HL-60 (cell line): Measurements from ENCODE around the gene CADM4.

Experiments used
- DNase-seq, 2 experiments: peaks; one replicate each; pipeline ENCODE4 v3.0.0-alpha.2; 2010 to 2020; ENCODE audit warnings: low read depth in 1 of 2, low spot score in 1 of 2
- H3K27ac ChIP-seq: fragments of 250-450 bp; sonication (Bioruptor Pico); replicated peaks from 2 replicates; pipeline ENCODE4 v1.5.1; 2020; ENCODE audit warnings: mild to moderate bottlenecking, moderate library complexity
- H3K27me3 ChIP-seq: fragments of 250-450 bp; sonication (Bioruptor Pico); 2 replicates; pipeline ENCODE4 v1.5.1; 2021; ENCODE audit warnings: mild to moderate bottlenecking, moderate library complexity; ENCODE audit not compliant: insufficient read depth, poor library complexity, severe bottlenecking
- H3K4me3 ChIP-seq: replicated peaks from 2 replicates; pipeline ENCODE4 v1.5.1; 2011; ENCODE audit warnings: mild to moderate bottlenecking, control low read depth, low read length; ENCODE audit not compliant: insufficient read depth
- GABPA ChIP-seq: IDR thresholded peaks from 2 replicates; pipeline ENCODE4 v1.6.1; 2012; ENCODE audit warnings: low read depth
- POLR2AphosphoS5 ChIP-seq: IDR thresholded peaks from 2 replicates; pipeline ENCODE4 v1.6.1; 2012; ENCODE audit warnings: low read depth
- SPI1 ChIP-seq: IDR thresholded peaks from 2 replicates; pipeline ENCODE4 v1.6.1; 2012; ENCODE audit warnings: low read depth, mild to moderate bottlenecking, borderline replicate concordance
- TF ChIP-seq, protein P1 (sequence below): IDR thresholded peaks from one replicate; pipeline ENCODE4 v1.5.1; 2011; ENCODE audit warnings: low read length, control low read depth, inconsistent platforms; ENCODE audit not compliant: insufficient read depth
- TF ChIP-seq, protein P2 (sequence below): IDR thresholded peaks from 2 replicates; pipeline ENCODE4 v1.6.1; 2012; ENCODE audit warnings: low read depth; ENCODE audit not compliant: insufficient replicate concordance

Gene CADM4

DNA sequence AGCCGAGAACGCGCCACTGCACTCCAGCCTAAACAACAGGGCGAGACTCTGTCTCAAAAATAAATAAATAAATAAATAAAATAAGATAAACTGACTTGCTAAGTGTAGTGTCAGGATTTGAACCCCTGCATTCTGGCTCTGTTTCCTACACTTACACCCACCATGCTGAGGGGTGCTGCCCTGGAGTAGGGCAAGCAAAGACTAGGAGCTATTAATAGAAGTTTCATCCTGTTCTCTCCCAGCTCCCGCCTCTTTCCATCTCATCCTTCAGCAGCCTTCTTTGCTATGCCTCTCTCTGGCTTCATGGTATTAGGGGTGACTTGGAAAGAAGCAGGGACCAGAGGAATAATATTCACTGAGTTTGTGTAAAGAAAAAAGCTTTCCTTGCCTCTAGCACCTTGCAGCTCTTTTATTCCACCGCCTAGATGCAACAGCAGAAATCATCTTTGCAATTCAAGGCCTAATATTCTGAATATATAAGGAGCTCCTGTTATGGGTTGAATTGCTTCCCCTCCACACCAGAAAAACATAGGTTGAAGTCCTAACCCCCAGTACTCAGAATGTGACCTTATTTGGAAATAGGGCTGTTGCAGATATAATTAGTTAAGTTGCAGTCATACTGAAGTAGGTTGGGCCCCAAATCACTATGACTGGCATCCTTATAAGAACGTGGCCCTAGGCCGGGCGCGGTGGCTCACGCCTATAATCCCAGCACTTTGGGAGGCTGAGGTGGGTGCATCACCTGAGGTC, 39.0 kb upstream of the CADM4 start:
- H3K4me3 ChIP-seq = no peak overlapping the region
- TF ChIP-seq POLR2AphosphoS5 = no peak
- TF ChIP-seq, protein P1, sequence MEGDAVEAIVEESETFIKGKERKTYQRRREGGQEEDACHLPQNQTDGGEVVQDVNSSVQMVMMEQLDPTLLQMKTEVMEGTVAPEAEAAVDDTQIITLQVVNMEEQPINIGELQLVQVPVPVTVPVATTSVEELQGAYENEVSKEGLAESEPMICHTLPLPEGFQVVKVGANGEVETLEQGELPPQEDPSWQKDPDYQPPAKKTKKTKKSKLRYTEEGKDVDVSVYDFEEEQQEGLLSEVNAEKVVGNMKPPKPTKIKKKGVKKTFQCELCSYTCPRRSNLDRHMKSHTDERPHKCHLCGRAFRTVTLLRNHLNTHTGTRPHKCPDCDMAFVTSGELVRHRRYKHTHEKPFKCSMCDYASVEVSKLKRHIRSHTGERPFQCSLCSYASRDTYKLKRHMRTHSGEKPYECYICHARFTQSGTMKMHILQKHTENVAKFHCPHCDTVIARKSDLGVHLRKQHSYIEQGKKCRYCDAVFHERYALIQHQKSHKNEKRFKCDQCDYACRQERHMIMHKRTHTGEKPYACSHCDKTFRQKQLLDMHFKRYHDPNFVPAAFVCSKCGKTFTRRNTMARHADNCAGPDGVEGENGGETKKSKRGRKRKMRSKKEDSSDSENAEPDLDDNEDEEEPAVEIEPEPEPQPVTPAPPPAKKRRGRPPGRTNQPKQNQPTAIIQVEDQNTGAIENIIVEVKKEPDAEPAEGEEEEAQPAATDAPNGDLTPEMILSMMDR = no peak
- no peak for TF ChIP-seq SPI1
- TF ChIP-seq, protein P2, sequence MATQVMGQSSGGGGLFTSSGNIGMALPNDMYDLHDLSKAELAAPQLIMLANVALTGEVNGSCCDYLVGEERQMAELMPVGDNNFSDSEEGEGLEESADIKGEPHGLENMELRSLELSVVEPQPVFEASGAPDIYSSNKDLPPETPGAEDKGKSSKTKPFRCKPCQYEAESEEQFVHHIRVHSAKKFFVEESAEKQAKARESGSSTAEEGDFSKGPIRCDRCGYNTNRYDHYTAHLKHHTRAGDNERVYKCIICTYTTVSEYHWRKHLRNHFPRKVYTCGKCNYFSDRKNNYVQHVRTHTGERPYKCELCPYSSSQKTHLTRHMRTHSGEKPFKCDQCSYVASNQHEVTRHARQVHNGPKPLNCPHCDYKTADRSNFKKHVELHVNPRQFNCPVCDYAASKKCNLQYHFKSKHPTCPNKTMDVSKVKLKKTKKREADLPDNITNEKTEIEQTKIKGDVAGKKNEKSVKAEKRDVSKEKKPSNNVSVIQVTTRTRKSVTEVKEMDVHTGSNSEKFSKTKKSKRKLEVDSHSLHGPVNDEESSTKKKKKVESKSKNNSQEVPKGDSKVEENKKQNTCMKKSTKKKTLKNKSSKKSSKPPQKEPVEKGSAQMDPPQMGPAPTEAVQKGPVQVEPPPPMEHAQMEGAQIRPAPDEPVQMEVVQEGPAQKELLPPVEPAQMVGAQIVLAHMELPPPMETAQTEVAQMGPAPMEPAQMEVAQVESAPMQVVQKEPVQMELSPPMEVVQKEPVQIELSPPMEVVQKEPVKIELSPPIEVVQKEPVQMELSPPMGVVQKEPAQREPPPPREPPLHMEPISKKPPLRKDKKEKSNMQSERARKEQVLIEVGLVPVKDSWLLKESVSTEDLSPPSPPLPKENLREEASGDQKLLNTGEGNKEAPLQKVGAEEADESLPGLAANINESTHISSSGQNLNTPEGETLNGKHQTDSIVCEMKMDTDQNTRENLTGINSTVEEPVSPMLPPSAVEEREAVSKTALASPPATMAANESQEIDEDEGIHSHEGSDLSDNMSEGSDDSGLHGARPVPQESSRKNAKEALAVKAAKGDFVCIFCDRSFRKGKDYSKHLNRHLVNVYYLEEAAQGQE = no peak
- no peak for TF ChIP-seq GABPA
- H3K27ac ChIP-seq = peak overlapping the region; percentile 10; the same call in 1 of the 2 replicates
- no peaks in the 10 kb centered on the region for H3K27me3 ChIP-seq
- no peak for DNase-seq

DNA sequence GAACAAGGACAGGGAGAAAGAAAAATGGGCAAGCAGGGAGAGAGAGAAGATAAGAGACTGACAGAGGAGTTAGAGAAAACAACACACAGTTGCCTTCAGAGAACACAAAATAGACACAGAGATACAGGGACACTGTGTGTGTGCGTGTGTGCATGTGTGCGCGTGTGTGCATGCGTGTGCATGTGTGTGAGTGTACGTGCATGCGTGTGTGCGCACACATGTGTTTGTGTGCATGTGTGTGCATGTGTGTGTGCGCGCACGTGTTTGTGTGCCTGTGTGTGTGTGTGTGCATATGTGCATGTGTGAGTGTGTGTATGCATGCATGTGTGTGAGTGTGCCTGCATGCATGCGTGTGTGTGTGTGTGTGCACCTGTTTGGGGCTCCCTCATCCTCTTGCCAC, 36.3 kb upstream of the CADM4 start:
- Histone ChIP-seq H3K27ac (peak overlapping the region; percentile 88), H3K27me3 (no peaks in the 10 kb centered on the region), H3K4me3 (no peak overlapping the region)
- TF ChIP-seq, protein P1 = no peak
- TF ChIP-seq GABPA (no peak), SPI1 (no peak), POLR2AphosphoS5 (no peak)
- TF ChIP-seq, protein P2 = no peak
- no peak for DNase-seq

DNA sequence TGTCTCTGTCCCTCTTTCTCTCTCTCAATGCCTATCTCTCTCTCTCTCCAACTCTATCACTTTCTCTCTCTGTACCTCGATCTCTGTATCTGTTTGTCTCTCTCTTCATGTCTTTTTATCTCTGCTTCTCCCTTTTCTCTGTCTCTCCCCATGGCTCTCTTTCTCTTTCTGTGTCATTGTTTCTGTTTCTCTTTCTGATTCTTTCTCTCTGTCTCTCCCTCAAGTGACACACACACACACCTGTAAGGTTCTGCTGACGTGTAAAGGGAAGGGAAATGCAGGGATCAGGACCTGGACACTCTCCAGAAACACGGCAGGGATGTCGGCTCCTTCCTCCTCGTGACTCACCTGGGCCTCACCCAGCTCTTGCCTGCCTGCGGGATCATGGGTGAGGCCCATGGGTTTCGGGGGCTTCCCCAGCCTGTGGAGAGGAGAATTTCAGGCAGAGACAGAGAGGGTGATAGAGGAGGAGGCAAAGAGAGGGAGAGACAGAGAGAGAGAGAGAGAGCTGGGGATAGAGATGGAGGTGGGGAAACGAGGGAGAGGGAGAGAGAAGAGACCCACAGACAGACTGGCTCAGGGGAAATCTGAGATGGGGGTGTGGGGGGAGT, 35.7 kb upstream of the CADM4 start:
- H3K4me3 ChIP-seq = no peak overlapping the region
- no peak for DNase-seq
- H3K27me3 ChIP-seq = no peaks in the 10 kb centered on the region
- peak overlapping the region; percentile 88 for H3K27ac ChIP-seq
- TF ChIP-seq SPI1 = no peak
- no peak for TF ChIP-seq GABPA
- TF ChIP-seq, protein P2 = no peak
- TF ChIP-seq, protein P1 = no peak
- no peak for TF ChIP-seq POLR2AphosphoS5
